Neutrophil (primary cell): Measurements from ENCODE around the gene MRGPRD.

Source experiments
- H3K27ac ChIP-seq: fragments of 200-600 bp; sonication (generic); 2 replicates; pipeline ENCODE4 v1.5.1; 2016; ENCODE audit warnings: mild to moderate bottlenecking, moderate library complexity
- H3K27me3 ChIP-seq: fragments of 200-600 bp; sonication (generic); 2 replicates; pipeline ENCODE4 v1.6.0; 2016; ENCODE audit warnings: mild to moderate bottlenecking
- H3K36me3 ChIP-seq: fragments of 200-600 bp; sonication (generic); 2 replicates; pipeline ENCODE4 v1.5.1; 2017
- H3K4me1 ChIP-seq, 2 experiments: fragments of 200-600 bp in 1 of 2; sonication (generic) in 1 of 2; 1 replicate in 1 of 2; 2 replicates in 1 of 2; pipeline versions ENCODE4 v1.5.1 to v1.6.1; 2013 to 2016; ENCODE audit warnings: low read depth in 1 of 2, low read length in 1 of 2, mild to moderate bottlenecking in 1 of 2, moderate library complexity in 1 of 2; ENCODE audit not compliant: control insufficient read depth in 1 of 2, insufficient read depth in 1 of 2
- H3K4me3 ChIP-seq, 2 experiments: fragments of 200-600 bp in 1 of 2; sonication (generic) in 1 of 2; 1 replicate in 1 of 2; 2 replicates in 1 of 2; pipeline ENCODE4 v1.5.1; 2013 to 2016; ENCODE audit warnings: low read depth in 1 of 2, low read length in 1 of 2, mild to moderate bottlenecking in 1 of 2, moderate library complexity in 1 of 2
- H3K9me3 ChIP-seq: fragments of 200-600 bp; sonication (generic); 2 replicates; pipeline ENCODE4 v1.5.1; 2016
- CTCF ChIP-seq: fragments of 200-600 bp; sonication (generic); IDR thresholded peaks from 2 replicates; pipeline ENCODE4 v1.5.1; 2016; ENCODE audit warnings: antibody characterized with exemption

The MRGPRD gene

GRCh38 chr11:68994161-68994893 is 13.5 kb upstream of the MRGPRD start:
- H3K36me3 ChIP-seq, result no peaks in the 10 kb centered on the region
- H3K4me3 ChIP-seq, result no peak overlapping the region
- H3K9me3 ChIP-seq, result no peaks in the 10 kb centered on the region
- H3K27ac ChIP-seq, result no peak overlapping the region
- TF ChIP-seq CTCF, result no peak
- peaks cover 63% of the 10 kb centered on the region for H3K27me3 ChIP-seq
- no peaks in the 10 kb centered on the region for H3K4me1 ChIP-seq

GRCh38 chr11:68993546-68993945 is 12.8 kb upstream of the MRGPRD start:
- no peak overlapping the region for H3K27ac ChIP-seq
- no peaks in the 10 kb centered on the region for H3K4me1 ChIP-seq
- no peak for TF ChIP-seq CTCF
- no peaks in the 10 kb centered on the region for H3K9me3 ChIP-seq
- H3K36me3 ChIP-seq, result no peaks in the 10 kb centered on the region
- H3K4me3 ChIP-seq, result no peak overlapping the region
- H3K27me3 ChIP-seq, result peaks cover 63% of the 10 kb centered on the region

GRCh38 chr11:68992743-68993255 is 12.0 kb upstream of the MRGPRD start:
- no peak for TF ChIP-seq CTCF
- Histone ChIP-seq H3K4me1 (no peaks in the 10 kb centered on the region), H3K27me3 (peaks cover 65% of the 10 kb centered on the region), H3K27ac (no peak overlapping the region), H3K4me3 (no peak overlapping the region), H3K9me3 (no peaks in the 10 kb centered on the region), H3K36me3 (no peaks in the 10 kb centered on the region)

GRCh38 chr11:68990995-68991780 is 10.4 kb upstream of the MRGPRD start:
- no peak for TF ChIP-seq CTCF
- H3K4me1 ChIP-seq, result no peaks in the 10 kb centered on the region

GRCh38 chr11:68989936-68990606 is 9.3 kb upstream of the MRGPRD start:
- Histone ChIP-seq H3K27ac (no peak overlapping the region), H3K4me3 (no peak overlapping the region), H3K27me3 (peaks cover 77% of the 10 kb centered on the region), H3K4me1 (no peaks in the 10 kb centered on the region), H3K36me3 (no peaks in the 10 kb centered on the region), H3K9me3 (no peaks in the 10 kb centered on the region)
- TF ChIP-seq CTCF, result no peak

More at GRCh38 chr11:68990995-68991780, 10.4 kb upstream of the MRGPRD start:
- Histone ChIP-seq H3K9me3 (no peaks in the 10 kb centered on the region), H3K36me3 (no peaks in the 10 kb centered on the region), H3K4me3 (no peak overlapping the region), H3K27me3 (peaks cover 77% of the 10 kb centered on the region), H3K27ac (no peak overlapping the region)
